GM12872 (cell line): ENCODE results near the gene ZNF527.

Source experiments
- TF ChIP-seq, protein P1 (sequence below): IDR thresholded peaks from 3 replicates; pipeline ENCODE4 v1.5.1; 2011; ENCODE audit warnings: low read depth, mild to moderate bottlenecking, low read length, moderate library complexity; ENCODE audit not compliant: insufficient read depth

Gene ZNF527

DNA sequence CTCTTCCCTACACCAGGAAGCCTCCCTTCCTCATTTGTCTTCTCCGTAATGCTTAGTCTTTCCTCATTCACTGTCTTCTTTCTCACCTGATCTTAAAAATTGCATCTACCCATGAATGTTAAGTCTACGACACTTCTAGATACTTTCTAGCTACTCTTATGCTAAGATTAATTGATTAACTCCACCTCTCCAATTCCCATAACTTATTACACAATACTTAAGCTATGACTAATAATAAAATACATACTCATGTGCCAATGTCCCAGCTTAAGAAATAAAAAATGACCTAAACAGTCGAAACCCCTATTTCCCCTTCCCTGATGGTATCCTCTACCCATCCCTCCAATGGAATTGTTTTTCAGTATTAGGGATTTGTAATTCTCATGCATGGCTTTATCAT lies 22.8 kb upstream of the ZNF527 start:
- TF ChIP-seq, protein P1, sequence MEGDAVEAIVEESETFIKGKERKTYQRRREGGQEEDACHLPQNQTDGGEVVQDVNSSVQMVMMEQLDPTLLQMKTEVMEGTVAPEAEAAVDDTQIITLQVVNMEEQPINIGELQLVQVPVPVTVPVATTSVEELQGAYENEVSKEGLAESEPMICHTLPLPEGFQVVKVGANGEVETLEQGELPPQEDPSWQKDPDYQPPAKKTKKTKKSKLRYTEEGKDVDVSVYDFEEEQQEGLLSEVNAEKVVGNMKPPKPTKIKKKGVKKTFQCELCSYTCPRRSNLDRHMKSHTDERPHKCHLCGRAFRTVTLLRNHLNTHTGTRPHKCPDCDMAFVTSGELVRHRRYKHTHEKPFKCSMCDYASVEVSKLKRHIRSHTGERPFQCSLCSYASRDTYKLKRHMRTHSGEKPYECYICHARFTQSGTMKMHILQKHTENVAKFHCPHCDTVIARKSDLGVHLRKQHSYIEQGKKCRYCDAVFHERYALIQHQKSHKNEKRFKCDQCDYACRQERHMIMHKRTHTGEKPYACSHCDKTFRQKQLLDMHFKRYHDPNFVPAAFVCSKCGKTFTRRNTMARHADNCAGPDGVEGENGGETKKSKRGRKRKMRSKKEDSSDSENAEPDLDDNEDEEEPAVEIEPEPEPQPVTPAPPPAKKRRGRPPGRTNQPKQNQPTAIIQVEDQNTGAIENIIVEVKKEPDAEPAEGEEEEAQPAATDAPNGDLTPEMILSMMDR: no peak

DNA sequence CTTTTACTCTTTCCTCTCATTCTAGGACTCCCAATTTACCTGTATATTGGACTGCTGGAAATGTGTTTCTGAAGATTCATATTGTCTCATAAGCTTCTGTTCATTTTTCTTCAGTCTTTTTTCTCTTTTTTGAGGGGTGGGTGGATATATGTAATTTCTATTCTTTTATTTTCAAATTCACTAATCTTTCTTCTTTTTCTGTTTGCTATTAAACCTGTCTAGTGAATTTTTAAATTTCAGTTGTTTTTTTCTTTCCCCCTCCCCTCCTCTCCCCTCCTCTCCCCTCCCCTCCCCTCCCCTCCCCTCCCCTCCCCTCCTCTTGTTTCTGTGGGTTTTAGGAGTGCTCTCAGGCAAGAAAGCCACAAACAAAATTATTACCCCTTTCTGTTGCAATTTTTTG lies 16.9 kb upstream of the ZNF527 start:
- TF ChIP-seq, protein P1: no peak

DNA sequence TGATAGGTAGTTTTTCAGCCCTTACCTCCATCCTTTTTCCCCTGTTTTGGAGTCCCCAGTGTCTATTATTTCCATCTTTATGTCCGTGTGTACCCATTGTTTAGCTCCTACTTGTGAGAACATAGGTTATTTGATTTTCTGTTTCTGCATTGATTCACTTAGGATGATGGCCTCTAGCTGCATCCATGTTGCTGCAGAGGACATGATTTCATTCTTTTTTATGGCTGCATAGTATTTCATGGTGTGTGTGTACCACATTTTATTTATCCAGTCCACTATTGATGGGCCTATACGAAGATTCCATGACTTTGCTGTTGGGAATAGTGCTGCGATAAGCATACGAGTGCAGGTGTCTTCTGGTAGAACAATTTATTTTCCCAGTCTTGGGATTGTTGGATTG lies 15.0 kb upstream of the ZNF527 start:
- TF ChIP-seq, protein P1: no peak

DNA sequence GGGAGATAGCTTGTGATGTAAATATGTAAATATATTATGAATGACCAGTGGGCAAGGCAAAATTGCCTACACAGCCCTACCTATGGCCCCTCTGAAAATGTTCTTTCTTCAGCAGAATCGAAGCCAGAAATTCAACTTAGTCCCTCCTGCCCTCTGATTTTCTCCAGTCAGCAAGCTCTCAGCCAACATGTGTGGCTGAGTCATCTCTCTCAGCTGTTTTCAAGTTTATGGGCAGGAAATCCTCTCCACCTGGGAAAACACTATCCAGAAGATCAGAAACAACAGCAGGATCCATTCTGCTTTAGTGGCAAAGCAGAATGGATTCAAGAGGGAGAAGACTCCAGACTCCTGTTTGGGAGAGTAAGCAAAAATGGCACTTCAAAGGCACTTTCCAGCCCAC lies 8.9 kb upstream of the ZNF527 start:
- TF ChIP-seq, protein P1: no peak

DNA sequence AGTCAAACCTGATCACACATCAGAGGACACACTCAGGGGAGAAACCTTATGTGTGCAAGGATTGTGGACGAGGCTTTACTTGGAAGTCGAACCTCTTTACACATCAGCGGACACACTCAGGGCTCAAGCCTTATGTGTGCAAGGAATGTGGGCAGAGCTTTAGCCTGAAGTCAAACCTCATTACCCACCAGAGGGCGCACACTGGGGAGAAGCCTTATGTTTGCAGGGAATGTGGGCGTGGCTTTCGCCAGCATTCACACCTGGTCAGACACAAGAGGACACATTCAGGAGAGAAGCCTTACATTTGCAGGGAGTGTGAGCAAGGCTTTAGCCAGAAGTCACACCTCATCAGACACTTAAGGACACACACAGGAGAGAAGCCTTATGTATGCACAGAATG lies 8.2 kb upstream of the ZNF527 start:
- TF ChIP-seq, protein P1: no peak

DNA sequence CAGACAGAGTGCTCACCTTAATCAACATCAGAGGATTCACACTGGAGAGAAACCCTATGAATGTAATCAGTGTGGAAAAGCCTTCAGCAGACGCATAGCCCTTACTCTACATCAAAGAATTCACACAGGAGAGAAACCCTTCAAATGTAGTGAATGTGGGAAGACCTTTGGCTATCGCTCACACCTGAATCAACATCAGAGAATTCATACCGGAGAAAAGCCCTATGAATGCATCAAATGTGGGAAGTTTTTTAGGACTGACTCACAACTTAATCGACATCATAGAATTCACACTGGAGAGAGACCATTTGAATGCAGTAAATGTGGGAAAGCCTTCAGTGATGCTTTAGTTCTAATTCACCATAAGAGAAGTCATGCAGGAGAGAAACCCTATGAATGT lies 18.3 kb downstream of the ZNF527 start:
- TF ChIP-seq, protein P1: no peak

DNA sequence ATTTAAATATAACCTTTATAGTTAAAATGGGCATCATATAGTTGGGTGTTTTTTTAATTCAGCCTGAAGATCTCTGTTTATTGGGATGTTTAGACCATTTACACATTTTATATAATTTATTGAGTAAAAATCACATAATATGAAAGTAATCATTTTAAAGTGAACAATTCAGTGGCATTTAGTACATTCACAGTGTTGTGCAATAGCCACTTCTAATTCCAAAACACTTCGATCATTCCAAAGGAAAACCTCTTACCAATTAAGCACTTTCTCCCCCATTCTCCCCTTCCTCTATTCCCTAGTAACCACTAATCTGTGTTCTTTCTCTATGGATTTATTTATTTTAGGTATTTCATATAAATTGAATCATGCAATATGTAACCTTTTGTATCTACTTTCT lies 30.2 kb downstream of the ZNF527 start:
- TF ChIP-seq, protein P1: no peak

DNA sequence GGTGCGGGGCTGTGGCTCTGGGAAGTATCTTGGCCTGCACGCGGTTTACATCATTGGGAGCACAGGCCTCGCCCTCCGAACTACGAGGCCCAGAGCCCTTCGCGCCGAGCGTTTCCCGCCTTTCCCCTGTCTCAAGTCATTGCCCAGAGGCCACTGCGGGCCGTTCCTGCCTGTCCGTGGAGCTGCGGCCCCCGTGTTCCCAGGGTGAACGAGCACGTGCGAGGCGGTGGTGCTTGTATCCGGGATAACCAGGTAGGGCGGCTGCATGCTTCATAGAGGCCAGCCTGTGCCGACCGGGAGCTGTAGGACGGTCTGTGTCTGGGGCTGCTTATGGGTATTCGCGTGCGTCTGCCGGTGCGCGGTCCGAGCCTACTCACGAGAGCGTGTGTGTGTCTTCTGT lies 32.5 kb downstream of the ZNF527 start:
- TF ChIP-seq, protein P1: no peak
